Adrenal gland (tissue), 5 donors: ENCODE results near the gene DTX2.
"Not testable (repeated sequence)": the region's sequence is repeated elsewhere in the genome, so short reads cannot be mapped to it uniquely, and the experiment has no call there.

Experiments used
- CTCF ChIP-seq, 6 experiments: fragments of 450-650 bp in 4 of 6; fragments of 200-600 bp in 2 of 6; sonication (generic) in 1 of 6; IDR thresholded peaks; 1 replicate in 5 of 6; 2 replicates in 1 of 6; pipeline versions ENCODE4 v1.5.1 to v1.8.0; 2016 to 2021; ENCODE audit warnings: antibody characterized with exemption in 6 of 6, mild to moderate bottlenecking in 2 of 6, moderate library complexity in 1 of 6
- POLR2A ChIP-seq, 2 donors: fragments of 450-650 bp; IDR thresholded peaks; one replicate each; pipeline ENCODE4 v1.6.1; 2017; ENCODE audit warnings: antibody characterized with exemption in 2 of 2, mild to moderate bottlenecking in 2 of 2, moderate library complexity in 1 of 2
- donor health status: DM: no; HTN: no; CAD: no.

DNA sequence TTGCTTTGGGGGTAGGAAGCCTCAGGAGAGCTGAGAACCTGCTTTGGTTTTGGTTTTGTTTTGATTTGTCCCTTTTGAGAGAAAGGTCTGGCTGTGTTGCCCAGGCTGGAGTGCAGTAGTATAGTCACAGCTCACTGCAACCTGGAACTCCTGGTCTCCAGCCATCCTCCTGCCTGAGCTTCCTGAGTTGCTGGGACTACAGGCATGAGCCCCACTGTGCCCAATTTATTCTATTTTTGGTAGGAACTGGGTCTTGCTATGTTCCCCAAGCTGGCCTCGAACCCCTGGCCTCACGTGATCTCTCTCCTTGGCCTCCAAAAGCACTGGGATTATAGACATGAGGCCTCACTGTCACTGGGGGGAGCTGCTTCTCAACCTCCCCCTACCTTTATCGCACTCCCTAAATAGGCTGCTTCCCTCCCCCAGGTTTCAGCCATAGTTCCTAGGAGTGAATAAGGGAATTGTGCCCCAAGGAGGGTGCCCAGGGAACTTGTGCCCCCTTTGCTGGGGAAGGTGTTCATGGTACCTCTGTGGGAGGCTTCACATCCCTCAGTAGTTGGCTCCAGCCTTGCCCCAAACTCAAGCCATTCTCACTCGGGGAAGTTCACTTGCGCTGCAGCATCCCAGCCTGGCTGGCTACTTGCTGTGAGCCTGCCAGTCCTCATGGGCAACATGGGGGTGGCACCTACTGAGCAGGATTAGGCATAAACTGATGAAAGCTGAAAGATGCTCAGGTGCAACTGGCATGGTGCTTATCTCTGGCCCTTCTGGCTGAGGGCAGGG lies 18.7 kb upstream of the DTX2 start:
- TF ChIP-seq CTCF, POLR2A (IDR thresholded peaks at IDR 0.05): not testable (repeated sequence)
